OCI-LY1 (cell line): ENCODE results near the gene CASKIN2.

ENCODE experiments used
- H2AFZ ChIP-seq: fragments of 200-600 bp; sonication (generic), shearing (Covaris generic); 2 replicates; pipeline ENCODE4 v1.6.0; 2014; ENCODE audit warnings: antibody characterized with exemption, mild to moderate bottlenecking, low read length
- H3F3A ChIP-seq: fragments of 200-600 bp; sonication (generic), shearing (Covaris generic); 2 replicates; pipeline ENCODE4 v1.6.0; 2014; ENCODE audit warnings: mild to moderate bottlenecking, antibody characterized with exemption, low read length, moderate library complexity; ENCODE audit not compliant: insufficient read depth
- H3K27ac ChIP-seq: fragments of 200-600 bp; sonication (generic); 2 replicates; pipeline ENCODE4 v1.5.1; 2014; ENCODE audit warnings: low read length, mixed run types, mild to moderate bottlenecking, low read depth; ENCODE audit not compliant: poor library complexity, severe bottlenecking
- H3K27me3 ChIP-seq: fragments of 200-600 bp; sonication (generic); 2 replicates; pipeline ENCODE4 v1.6.0; 2014; ENCODE audit warnings: antibody characterized with exemption, mild to moderate bottlenecking, low read length, moderate library complexity; ENCODE audit not compliant: insufficient read depth
- H3K36me3 ChIP-seq: fragments of 200-600 bp; sonication (generic); 2 replicates; pipeline ENCODE4 v1.6.1; 2014; ENCODE audit warnings: mild to moderate bottlenecking, antibody characterized with exemption, low read length, moderate library complexity, mixed read lengths; ENCODE audit not compliant: insufficient read depth
- H3K4me1 ChIP-seq: fragments of 200-600 bp; sonication (generic); 2 replicates; pipeline ENCODE4 v1.5.1; 2014; ENCODE audit warnings: mild to moderate bottlenecking, low read length, moderate library complexity; ENCODE audit not compliant: insufficient read depth, severe bottlenecking
- H3K4me2 ChIP-seq: fragments of 200-600 bp; sonication (generic), shearing (Covaris generic); 2 replicates; pipeline ENCODE4 v1.6.1; 2014; ENCODE audit warnings: low read length
- H3K4me3 ChIP-seq: fragments of 200-600 bp; sonication (generic); 2 replicates; pipeline ENCODE4 v1.5.1; 2014; ENCODE audit warnings: low read length, low read depth, mild to moderate bottlenecking, mixed read lengths; ENCODE audit not compliant: poor library complexity, severe bottlenecking
- H3K79me2 ChIP-seq: fragments of 200-600 bp; shearing (Covaris generic); 2 replicates; pipeline ENCODE4 v1.6.1; 2016; ENCODE audit warnings: mixed run types, low read length, mixed read lengths; ENCODE audit not compliant: insufficient read depth
- H3K9ac ChIP-seq: fragments of 200-600 bp; sonication (generic), shearing (Covaris generic); 2 replicates; pipeline ENCODE4 v1.6.1; 2014; ENCODE audit warnings: mild to moderate bottlenecking, low read length, mixed read lengths
- H3K9me2 ChIP-seq: fragments of 200-600 bp; sonication (generic), shearing (Covaris generic); 2 replicates; pipeline ENCODE4 v1.6.1; 2014; ENCODE audit warnings: low read depth, mild to moderate bottlenecking, low read length, mixed read lengths
- H3K9me3 ChIP-seq: fragments of 200-600 bp; shearing (Covaris generic); 2 replicates; pipeline ENCODE4 v1.6.1; 2014; ENCODE audit warnings: low read length, mixed read lengths
- H4K20me1 ChIP-seq: fragments of 200-600 bp; sonication (generic), shearing (Covaris generic); 2 replicates; pipeline ENCODE4 v1.6.0; 2016; ENCODE audit warnings: mild to moderate bottlenecking, low read length; ENCODE audit not compliant: insufficient read depth
- CTCF ChIP-seq: fragments of 200-600 bp; sonication (generic), shearing (Covaris generic); IDR thresholded peaks from 2 replicates; pipeline ENCODE4 v1.5.1; 2017; ENCODE audit warnings: mild to moderate bottlenecking, antibody characterized with exemption, low read length, moderate library complexity, mixed read lengths
- EZH2 ChIP-seq: fragments of 200-600 bp; sonication (generic), shearing (Covaris generic); IDR thresholded peaks from 2 replicates; pipeline ENCODE4 v1.8.0; 2017; ENCODE audit warnings: borderline replicate concordance, mixed run types, mild to moderate bottlenecking, antibody characterized with exemption, low read length, moderate library complexity, mixed read lengths

Gene CASKIN2

GRCh38 chr17:75454193-75454592 is 61.1 kb downstream of the CASKIN2 start:
- Histone ChIP-seq H3K4me2 (no peak overlapping the region), H3K9me3 (no peaks in the 10 kb centered on the region), H3F3A (no peaks in the 10 kb centered on the region), H3K36me3 (no peaks in the 10 kb centered on the region), H3K27ac (no peak overlapping the region), H3K4me3 (no peak overlapping the region), H3K9ac (no peak overlapping the region), H3K27me3 (no peaks in the 10 kb centered on the region), H3K79me2 (no peaks in the 10 kb centered on the region), H4K20me1 (no peaks in the 10 kb centered on the region), H3K9me2 (no peaks in the 10 kb centered on the region), H3K4me1 (peaks cover 37% of the 10 kb centered on the region), H2AFZ (no peak overlapping the region)
- no peak for TF ChIP-seq EZH2
- no peak for TF ChIP-seq CTCF

GRCh38 chr17:75450270-75450669 is 65.1 kb downstream of the CASKIN2 start:
- H4K20me1 ChIP-seq: no peaks in the 10 kb centered on the region
- no peaks in the 10 kb centered on the region for H3F3A ChIP-seq
- H3K4me3 ChIP-seq: no peak overlapping the region
- H3K27me3 ChIP-seq: no peaks in the 10 kb centered on the region
- H3K4me1 ChIP-seq: peaks cover 9% of the 10 kb centered on the region
- H2AFZ ChIP-seq: no peak overlapping the region
- H3K4me2 ChIP-seq: no peak overlapping the region
- H3K36me3 ChIP-seq: no peaks in the 10 kb centered on the region
- TF ChIP-seq EZH2 (no peak), CTCF (no peak)
- no peak overlapping the region for H3K9ac ChIP-seq
- H3K27ac ChIP-seq: no peak overlapping the region
- no peaks in the 10 kb centered on the region for H3K9me3 ChIP-seq
- H3K9me2 ChIP-seq: no peaks in the 10 kb centered on the region
- H3K79me2 ChIP-seq: no peaks in the 10 kb centered on the region
